Measurements from ENCODE around the gene HOXD3. TPM values are rescaled to one million over a fixed set of nuclear protein-coding genes. Genes with fewer than 3 reads are reported as not detected.

Gene HOXD3
- 1 to 10 TPM in 2 of 4 donors, under 1 TPM in 1, not detected in 1; 0.56 to 3.1 (median 1.7) TPM for total RNA-seq

DNA sequence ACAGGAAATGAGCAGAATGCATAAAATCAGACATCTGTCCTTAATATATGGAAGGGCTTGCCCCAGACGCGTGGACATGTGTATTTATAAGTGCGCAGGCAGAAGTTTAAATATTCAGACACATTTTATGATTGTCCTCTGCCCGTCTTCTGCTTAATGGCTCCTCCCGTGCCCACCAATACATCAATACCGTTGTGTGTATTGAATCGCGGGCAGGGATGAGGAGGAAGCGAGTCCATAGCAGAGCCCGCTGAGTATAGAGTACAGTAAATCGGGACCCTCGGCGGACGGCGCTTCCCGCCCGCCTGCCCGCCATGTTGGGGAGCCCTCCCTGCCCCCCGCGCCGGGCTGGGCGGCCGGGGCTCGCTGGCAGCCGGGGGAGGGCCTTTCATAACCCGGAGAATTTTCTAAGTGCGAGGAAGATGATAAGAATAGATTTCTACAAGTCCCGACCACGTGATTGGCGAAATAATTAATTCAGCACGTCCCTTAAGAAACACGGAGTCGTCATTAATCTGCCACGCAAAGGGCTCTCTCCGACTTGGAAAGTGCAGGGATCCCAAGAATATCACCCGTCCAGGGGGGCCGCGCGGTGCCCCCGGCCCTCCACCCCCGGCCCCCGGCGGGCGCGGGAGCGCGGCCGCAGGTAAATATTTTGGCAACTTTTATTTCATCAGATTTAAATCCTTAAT, at the start of gene HOXD3:
HOXD3 (plus strand) TSS at position 501 of the 692 bp plus-strand sequence. CDS start 11,808 bp downstream, outside the sequence.
- peak in 1 of 2 donors; percentile 68 for DNase-seq (ENCODE audit: low spot score in 2 of 2)

GRCh38 chr2:176107731-176108181, 49.4 kb upstream of the HOXD3 start:
- DNase-seq (ENCODE audit: low spot score in 2 of 2) = peak in 1 of 2 donors; percentile 76
- TF ChIP-seq POLR2A (IDR thresholded peaks at IDR 0.05) = no peak
- TF ChIP-seq, protein P1, sequence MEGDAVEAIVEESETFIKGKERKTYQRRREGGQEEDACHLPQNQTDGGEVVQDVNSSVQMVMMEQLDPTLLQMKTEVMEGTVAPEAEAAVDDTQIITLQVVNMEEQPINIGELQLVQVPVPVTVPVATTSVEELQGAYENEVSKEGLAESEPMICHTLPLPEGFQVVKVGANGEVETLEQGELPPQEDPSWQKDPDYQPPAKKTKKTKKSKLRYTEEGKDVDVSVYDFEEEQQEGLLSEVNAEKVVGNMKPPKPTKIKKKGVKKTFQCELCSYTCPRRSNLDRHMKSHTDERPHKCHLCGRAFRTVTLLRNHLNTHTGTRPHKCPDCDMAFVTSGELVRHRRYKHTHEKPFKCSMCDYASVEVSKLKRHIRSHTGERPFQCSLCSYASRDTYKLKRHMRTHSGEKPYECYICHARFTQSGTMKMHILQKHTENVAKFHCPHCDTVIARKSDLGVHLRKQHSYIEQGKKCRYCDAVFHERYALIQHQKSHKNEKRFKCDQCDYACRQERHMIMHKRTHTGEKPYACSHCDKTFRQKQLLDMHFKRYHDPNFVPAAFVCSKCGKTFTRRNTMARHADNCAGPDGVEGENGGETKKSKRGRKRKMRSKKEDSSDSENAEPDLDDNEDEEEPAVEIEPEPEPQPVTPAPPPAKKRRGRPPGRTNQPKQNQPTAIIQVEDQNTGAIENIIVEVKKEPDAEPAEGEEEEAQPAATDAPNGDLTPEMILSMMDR (IDR thresholded peaks at IDR 0.05) = no peak
- no peak overlapping the region for H3K4me3 ChIP-seq (ENCODE audit: low read depth, poor library complexity, severe bottlenecking)
- intact Hi-C loops (cut with DNase I; ENCODE audit: low total_unique reads) = loop anchor here (5.0 kb wide), 1 partner anchor 1290 kb away; no protein-coding TSS in a partner anchor
- WGBS, 2 donors = 0 to 10% methylated on average over 2 to 8 of the region's 59 CpGs

More for the DNA sequence above, at the start of gene HOXD3:
- TF ChIP-seq, protein P1 (IDR thresholded peaks at IDR 0.05) = no peak
- no peak for TF ChIP-seq POLR2A (IDR thresholded peaks at IDR 0.05)
- WGBS, 2 donors = 18 to 19% methylated on average over 48 of the region's 48 CpGs
- intact Hi-C loops (cut with DNase I; ENCODE audit: low total_unique reads) = no loop called here
- H3K4me3 ChIP-seq (ENCODE audit: low read depth, poor library complexity, severe bottlenecking) = no peak within 1 kb of the TSS

- intact Hi-C loops (cut with DNase I; ENCODE audit: low total_unique reads) = loop anchor here (5.0 kb wide), 1 partner anchor 1288 kb away; no protein-coding TSS in a partner anchor
- no peak overlapping the region for H3K4me3 ChIP-seq (ENCODE audit: low read depth, poor library complexity, severe bottlenecking)
- TF ChIP-seq, protein P1 (IDR thresholded peaks at IDR 0.05) = no peak
- TF ChIP-seq POLR2A (IDR thresholded peaks at IDR 0.05) = no peak
- DNase-seq (ENCODE audit: low spot score in 2 of 2) = no peak
- 29 to 48% methylated on average over 26 of the region's 26 CpGs for WGBS, 2 donors
These were observed 47.8 kb upstream of the HOXD3 start for GRCh38 chr2:176109192-176109901.

- WGBS, 2 donors = 44 to 54% methylated on average over 4 of the region's 4 CpGs
- intact Hi-C loops (cut with DNase I; ENCODE audit: low total_unique reads) = loop anchor here (5.0 kb wide), 1 partner anchor 1287 kb away; no protein-coding TSS in a partner anchor
- H3K4me3 ChIP-seq (ENCODE audit: low read depth, poor library complexity, severe bottlenecking) = no peak overlapping the region
- peak in 1 of 2 donors; percentile 70 for DNase-seq (ENCODE audit: low spot score in 2 of 2)
- TF ChIP-seq, protein P1 (IDR thresholded peaks at IDR 0.05) = no peak
- no peak for TF ChIP-seq POLR2A (IDR thresholded peaks at IDR 0.05)
These were observed 47.2 kb upstream of the HOXD3 start for GRCh38 chr2:176109946-176110345.

- intact Hi-C loops (cut with DNase I; ENCODE audit: low total_unique reads) = no loop called here
- 35 to 37% methylated on average over 7 of the region's 7 CpGs for WGBS, 2 donors
- no peak for TF ChIP-seq POLR2A (IDR thresholded peaks at IDR 0.05)
- TF ChIP-seq, protein P1 (IDR thresholded peaks at IDR 0.05) = no peak
- DNase-seq (ENCODE audit: low spot score in 2 of 2) = no peak
- H3K4me3 ChIP-seq (ENCODE audit: low read depth, poor library complexity, severe bottlenecking) = no peak overlapping the region
These were observed 46.4 kb upstream of the HOXD3 start for GRCh38 chr2:176110415-176111308.

All from lower leg skin (tissue), 4 donors.